Caco-2 (cell line): ENCODE results near the gene BGN. TPM values are rescaled to one million over a fixed set of nuclear protein-coding genes. Genes with fewer than 3 reads are reported as not detected.

Experiments used
- BruUV-seq: library from RNA; stranded (reverse); fragments of 400-500 nt; replicated peaks from 2 replicates; lab custom pipeline; 2021; lab: Mats Ljungman, UMichigan
- CTCF ChIA-PET: fragments of 300-600 bp; sonication (Branson Sonifier 250); formaldehyde crosslinking; loops from one replicate; lab custom pipeline; 2022; ENCODE audit warnings: antibody characterized with exemption; lab: Charles Lee
- POLR2A ChIA-PET: fragments of 300-600 bp; sonication (Branson Sonifier 250); formaldehyde crosslinking; loops from one replicate; lab custom pipeline; 2022; ENCODE audit warnings: antibody characterized with exemption; lab: Charles Lee
- DNase-seq, 2 experiments: peaks; one replicate each; pipeline versions ENCODE4 v3.0.0 to v3.0.0-alpha.2; 2020 to 2022
- H3K27me3 ChIP-seq: replicated peaks from 2 replicates; pipeline ENCODE4 v1.6.0; 2011; ENCODE audit warnings: low read length; ENCODE audit not compliant: control insufficient read depth, insufficient read depth
- H3K36me3 ChIP-seq: 2 replicates; pipeline ENCODE4 v1.5.1; 2011; ENCODE audit warnings: low read length; ENCODE audit not compliant: control insufficient read depth, insufficient read depth
- H3K4me1 ChIP-seq: fragments of 250-450 bp; sonication (Bioruptor Pico); 2 replicates; pipeline ENCODE4 v1.5.1; 2020; ENCODE audit warnings: mild to moderate bottlenecking
- H3K4me3 ChIP-seq: 2 replicates; pipeline ENCODE4 v1.5.1; 2011; ENCODE audit warnings: low read depth, mild to moderate bottlenecking, control low read depth, low read length
- H3K9me3 ChIP-seq: fragments of 250-450 bp; sonication (Bioruptor Pico); 2 replicates; pipeline ENCODE4 v1.5.1; 2020; ENCODE audit warnings: mild to moderate bottlenecking, moderate library complexity
- H3K27ac Mint-ChIP-seq: one replicate; pipeline ENCODE4 v1.8.0; 2022; ENCODE audit warnings: mixed read lengths; ENCODE audit not compliant: unreplicated experiment
- H3K27me3 Mint-ChIP-seq: one replicate; pipeline ENCODE4 v1.8.0; 2022; ENCODE audit warnings: mixed read lengths; ENCODE audit not compliant: insufficient read depth, unreplicated experiment
- H3K36me3 Mint-ChIP-seq: one replicate; pipeline ENCODE4 v1.8.0; 2022; ENCODE audit warnings: mild to moderate bottlenecking, mixed read lengths; ENCODE audit not compliant: insufficient read depth, unreplicated experiment
- H3K4me1 Mint-ChIP-seq: one replicate; pipeline ENCODE4 v1.8.0; 2022; ENCODE audit warnings: low read depth, mixed read lengths; ENCODE audit not compliant: unreplicated experiment
- H3K4me3 Mint-ChIP-seq: one replicate; pipeline ENCODE4 v1.8.0; 2022; ENCODE audit warnings: mild to moderate bottlenecking, moderate library complexity, mixed read lengths; ENCODE audit not compliant: unreplicated experiment
- H3K9me3 Mint-ChIP-seq: one replicate; pipeline ENCODE4 v1.8.0; 2022; ENCODE audit warnings: mixed read lengths; ENCODE audit not compliant: unreplicated experiment
- intact Hi-C: fragments of 100-400 bp; cut with micrococcal nuclease; formaldehyde crosslinking; loops from one replicate; pipeline ENCODE4 v1.10.0; 2022; ENCODE audit not compliant: unreplicated experiment
- total RNA-seq: library from RNA; stranded (reverse); gene quantifications from 2 replicates; pipeline ENCODE4 v1.2.3, GENCODE V29; 2022
- TF ChIP-seq, protein P1 (sequence below), 2 experiments: fragments of 200-600 bp in 1 of 2; IDR thresholded peaks; 1 replicate in 1 of 2; 2 replicates in 1 of 2; pipeline versions ENCODE4 v1.5.1 to v1.8.0; 2011 to 2022; ENCODE audit warnings: antibody characterized with exemption in 1 of 2, control low read depth in 1 of 2, inconsistent platforms in 1 of 2, low read depth in 1 of 2, low read length in 1 of 2, mild to moderate bottlenecking in 1 of 2, moderate library complexity in 1 of 2; ENCODE audit not compliant: insufficient read depth in 1 of 2, severe bottlenecking in 1 of 2, unreplicated experiment in 1 of 2

BGN gene
- total RNA-seq, 1 experiment from 2014 or later: 9.9 TPM

DNA sequence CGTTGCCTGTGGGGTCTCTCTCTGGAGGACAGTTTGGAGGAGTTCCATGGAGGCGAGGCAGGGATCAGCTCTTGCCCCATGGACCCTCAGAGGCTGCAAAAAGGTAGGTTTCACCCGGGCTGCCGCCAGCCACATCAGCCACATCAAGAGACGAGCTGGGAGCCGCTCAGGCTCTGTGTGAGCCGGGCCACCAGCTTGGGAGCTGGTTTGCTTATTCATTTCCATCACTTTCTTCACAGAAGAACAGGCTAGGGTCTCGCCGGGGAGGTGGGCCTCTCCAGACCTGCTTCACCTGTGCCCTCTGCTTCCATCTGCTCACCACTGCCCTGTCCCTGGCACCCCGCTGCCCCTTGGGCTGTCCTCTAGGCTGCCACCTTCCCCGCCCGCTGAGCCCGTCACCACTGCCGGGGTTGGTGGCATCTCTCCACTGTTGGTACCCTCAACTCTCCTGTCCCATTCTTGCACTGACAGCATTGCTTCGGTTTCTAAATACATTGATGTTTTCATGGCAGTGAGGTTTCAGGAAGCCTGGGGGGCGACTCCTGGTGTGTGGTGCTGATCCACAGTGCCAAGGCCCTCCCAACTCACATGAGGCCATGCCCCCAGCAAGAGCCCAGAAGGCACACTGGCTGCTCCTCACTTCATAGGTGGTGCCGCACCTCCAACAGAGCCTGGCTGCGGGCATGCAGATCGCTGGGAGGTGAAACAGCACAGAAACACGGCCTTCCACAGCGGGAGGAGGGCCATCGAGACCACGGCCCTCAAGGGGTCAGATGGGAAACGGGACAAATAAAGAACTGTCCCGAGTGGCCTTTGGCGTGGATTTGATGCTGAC, 44.4 kb upstream of the BGN start:
- no peaks in the 10 kb centered on the region for H3K27me3 ChIP-seq
- ChIA-PET CTCF (no interaction called here), POLR2A (no interaction called here)
- no peaks in the 10 kb centered on the region for H3K9me3 Mint-ChIP-seq
- H3K27me3 Mint-ChIP-seq: no peaks in the 10 kb centered on the region
- TF ChIP-seq, protein P1, sequence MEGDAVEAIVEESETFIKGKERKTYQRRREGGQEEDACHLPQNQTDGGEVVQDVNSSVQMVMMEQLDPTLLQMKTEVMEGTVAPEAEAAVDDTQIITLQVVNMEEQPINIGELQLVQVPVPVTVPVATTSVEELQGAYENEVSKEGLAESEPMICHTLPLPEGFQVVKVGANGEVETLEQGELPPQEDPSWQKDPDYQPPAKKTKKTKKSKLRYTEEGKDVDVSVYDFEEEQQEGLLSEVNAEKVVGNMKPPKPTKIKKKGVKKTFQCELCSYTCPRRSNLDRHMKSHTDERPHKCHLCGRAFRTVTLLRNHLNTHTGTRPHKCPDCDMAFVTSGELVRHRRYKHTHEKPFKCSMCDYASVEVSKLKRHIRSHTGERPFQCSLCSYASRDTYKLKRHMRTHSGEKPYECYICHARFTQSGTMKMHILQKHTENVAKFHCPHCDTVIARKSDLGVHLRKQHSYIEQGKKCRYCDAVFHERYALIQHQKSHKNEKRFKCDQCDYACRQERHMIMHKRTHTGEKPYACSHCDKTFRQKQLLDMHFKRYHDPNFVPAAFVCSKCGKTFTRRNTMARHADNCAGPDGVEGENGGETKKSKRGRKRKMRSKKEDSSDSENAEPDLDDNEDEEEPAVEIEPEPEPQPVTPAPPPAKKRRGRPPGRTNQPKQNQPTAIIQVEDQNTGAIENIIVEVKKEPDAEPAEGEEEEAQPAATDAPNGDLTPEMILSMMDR (IDR thresholded peaks at IDR 0.05; ENCODE audit: insufficient read depth in 1 of 2, low read depth in 1 of 2, low read length in 1 of 2, severe bottlenecking in 1 of 2, unreplicated experiment in 1 of 2): no peak
- H3K4me3 Mint-ChIP-seq: no peak overlapping the region
- no peaks in the 10 kb centered on the region for H3K36me3 ChIP-seq
- H3K9me3 ChIP-seq: no peaks in the 10 kb centered on the region
- peaks cover 10% of the 10 kb centered on the region for H3K36me3 Mint-ChIP-seq
- no peak for DNase-seq
- intact Hi-C loops: no loop called here
- H3K4me1 ChIP-seq: no peaks in the 10 kb centered on the region
- no peak overlapping the region for H3K27ac Mint-ChIP-seq
- BruUV-seq: no TSS peak
- H3K4me1 Mint-ChIP-seq: no peaks in the 10 kb centered on the region
- no peak overlapping the region for H3K4me3 ChIP-seq

DNA sequence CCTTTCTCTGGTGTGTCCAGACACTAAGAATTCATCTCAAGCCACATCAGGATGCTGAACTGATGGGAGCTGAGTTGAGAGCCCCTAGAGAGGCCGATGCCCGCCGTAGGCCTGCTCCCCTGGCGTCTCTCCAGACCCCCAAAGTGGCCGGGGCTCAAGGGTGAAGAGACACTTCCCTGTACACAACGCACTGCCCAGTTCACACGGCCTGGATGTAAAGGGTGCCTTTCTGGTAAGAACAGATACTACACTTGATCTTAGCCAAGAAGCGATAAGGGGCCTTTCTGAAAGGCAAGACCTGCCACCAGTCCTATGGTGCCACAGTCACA, 43.9 kb upstream of the BGN start:
- H3K27me3 Mint-ChIP-seq: no peaks in the 10 kb centered on the region
- DNase-seq: no peak
- no peaks in the 10 kb centered on the region for H3K36me3 ChIP-seq

DNA sequence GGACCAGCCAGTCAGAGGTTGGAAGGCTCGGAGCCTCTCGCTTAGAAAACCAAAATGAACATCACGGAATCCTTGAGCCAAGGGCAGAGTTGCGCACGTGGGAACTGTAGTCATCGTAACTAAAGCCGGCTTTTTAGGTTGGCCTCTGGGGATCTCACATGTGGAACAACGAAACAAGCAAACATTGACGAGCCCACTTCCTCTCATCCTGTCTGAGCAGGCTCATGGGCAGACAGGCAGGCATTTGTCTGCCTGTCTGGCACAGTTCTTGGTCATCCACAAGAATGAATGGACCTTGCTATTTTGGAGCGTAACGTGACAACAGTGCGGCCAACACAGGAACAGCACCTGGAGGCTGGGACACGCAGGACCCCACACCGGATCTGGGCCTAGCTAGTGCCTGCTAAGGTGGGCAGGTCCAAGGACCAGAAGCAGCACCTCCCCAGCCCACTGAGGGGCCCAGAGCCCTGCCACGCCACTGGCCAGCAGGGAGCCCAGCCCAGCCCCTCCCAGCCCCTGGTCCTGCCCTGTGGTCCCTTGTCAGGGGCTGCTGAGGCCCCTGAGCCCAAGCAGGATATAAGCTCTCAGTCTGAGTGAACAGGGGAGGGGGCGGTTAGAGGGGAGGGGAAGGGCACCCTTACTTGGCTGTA, 39.8 kb upstream of the BGN start:
- no peaks in the 10 kb centered on the region for H3K9me3 ChIP-seq
- no TSS peak for BruUV-seq
- Mint-ChIP-seq H3K4me3 (no peak overlapping the region), H3K4me1 (no peaks in the 10 kb centered on the region), H3K9me3 (no peaks in the 10 kb centered on the region), H3K27me3 (no peaks in the 10 kb centered on the region), H3K27ac (no peak overlapping the region), H3K36me3 (peaks cover 18% of the 10 kb centered on the region)
- no peaks in the 10 kb centered on the region for H3K36me3 ChIP-seq
- ChIA-PET CTCF (interaction anchor here (0.6 kb wide), 1 partner anchor 52 kb away, joined by 3 read pairs; no protein-coding TSS in a partner anchor), POLR2A (no interaction called here)
- DNase-seq: no peak
- H3K4me3 ChIP-seq: no peak overlapping the region
- intact Hi-C loops: no loop called here
- H3K4me1 ChIP-seq: peaks cover 7% of the 10 kb centered on the region; the same call in 1 of the 2 replicates
- TF ChIP-seq, protein P1 (IDR thresholded peaks at IDR 0.05; ENCODE audit: insufficient read depth in 1 of 2, low read depth in 1 of 2, low read length in 1 of 2, severe bottlenecking in 1 of 2, unreplicated experiment in 1 of 2): no peak
- H3K27me3 ChIP-seq: no peaks in the 10 kb centered on the region

More for the DNA sequence above, 43.9 kb upstream of the BGN start:
- H3K9me3 Mint-ChIP-seq: no peaks in the 10 kb centered on the region
- Histone ChIP-seq H3K9me3 (no peaks in the 10 kb centered on the region), H3K4me1 (no peaks in the 10 kb centered on the region), H3K27me3 (no peaks in the 10 kb centered on the region), H3K4me3 (no peak overlapping the region)
- intact Hi-C loops: no loop called here
- no peak overlapping the region for H3K4me3 Mint-ChIP-seq
- POLR2A ChIA-PET: no interaction called here
- TF ChIP-seq, protein P1 (IDR thresholded peaks at IDR 0.05; ENCODE audit: insufficient read depth in 1 of 2, low read depth in 1 of 2, low read length in 1 of 2, severe bottlenecking in 1 of 2, unreplicated experiment in 1 of 2): no peak
- H3K27ac Mint-ChIP-seq: no peak overlapping the region
- CTCF ChIA-PET: no interaction called here
- no peaks in the 10 kb centered on the region for H3K4me1 Mint-ChIP-seq
- no TSS peak for BruUV-seq
- H3K36me3 Mint-ChIP-seq: peaks cover 10% of the 10 kb centered on the region
